ENCODE measurements around the gene KIF16B. TPM values are rescaled to one million over a fixed set of nuclear protein-coding genes. Genes with fewer than 3 reads are reported as not detected.
A peak's percentile ranks its signal among the peaks of the same experiment; 100 is the strongest.

KIF16B gene
- total and polyA plus RNA-seq, 8 donors = 5.0 to 59.8 (median 24.2) TPM

- TF ChIP-seq POLR2AphosphoS5 (IDR thresholded peaks at IDR 0.05) (no peak), EP300 (IDR thresholded peaks at IDR 0.05) (no peak), POLR2A (IDR thresholded peaks at IDR 0.05) (no peak)
- Histone ChIP-seq H3K27me3 (peaks cover 0 to 3% (median 0%) of the 10 kb centered on the region in 3 donors), H3K36me3 (no peaks in the 10 kb centered on the region), H3K27ac (no peak overlapping the region), H3K4me1 (peaks cover under 1 to 22% (median 8%) of the 10 kb centered on the region in 4 donors), H3K4me3 (no peak overlapping the region), H3K9me3 (no peaks in the 10 kb centered on the region)
- WGBS, 5 donors = 26 to 42% (median 27%) methylated on average over 2 of the region's 2 CpGs
- intact Hi-C loops (cut with DNase I; ENCODE audit: low total_unique reads) = no loop called here
- peak in 1 of 2 donors; percentile 23 for DNase-seq
Measured at GRCh38 chr20:16580620-16581019, 7.4 kb upstream of the KIF16B start.

GRCh38 chr20:16580147-16580546 is 6.9 kb upstream of the KIF16B start:
- Histone ChIP-seq H3K36me3 (no peaks in the 10 kb centered on the region), H3K27me3 (peaks cover 0 to 3% (median 0%) of the 10 kb centered on the region in 3 donors), H3K4me3 (no peak overlapping the region), H3K4me1 (peaks cover 5 to 26% (median 13%) of the 10 kb centered on the region in 4 donors), H3K27ac (no peak overlapping the region), H3K9me3 (no peaks in the 10 kb centered on the region)
- intact Hi-C loops (cut with DNase I; ENCODE audit: low total_unique reads) = no loop called here
- TF ChIP-seq CTCF (IDR thresholded peaks at IDR 0.05) (no peak), POLR2A (IDR thresholded peaks at IDR 0.05) (no peak), EP300 (IDR thresholded peaks at IDR 0.05) (no peak), POLR2AphosphoS5 (IDR thresholded peaks at IDR 0.05) (peak in 1 of 3 donors; percentile 34)
- WGBS, 5 donors = 12 to 29% (median 19%) methylated on average over 3 of the region's 3 CpGs
- DNase-seq = peak in 1 of 2 donors; percentile 33

GRCh38 chr20:16576219-16576618 is 3.0 kb upstream of the KIF16B start:
- no peak for DNase-seq
- TF ChIP-seq POLR2AphosphoS5 (IDR thresholded peaks at IDR 0.05) (no peak), CTCF (IDR thresholded peaks at IDR 0.05) (no peak), EP300 (IDR thresholded peaks at IDR 0.05) (no peak), POLR2A (IDR thresholded peaks at IDR 0.05) (no peak)
- no peak overlapping the region for H3K27ac ChIP-seq
- intact Hi-C loops (cut with DNase I; ENCODE audit: low total_unique reads) = no loop called here
- H3K4me3 ChIP-seq = no peak overlapping the region
- H3K9me3 ChIP-seq = no peaks in the 10 kb centered on the region
- peaks cover 18 to 55% (median 38%) of the 10 kb centered on the region in 4 donors for H3K4me1 ChIP-seq
- no peaks in the 10 kb centered on the region for H3K27me3 ChIP-seq
- no peaks in the 10 kb centered on the region for H3K36me3 ChIP-seq
- WGBS, 5 donors = 89 to 96% (median 94%) methylated on average over 8 of the region's 8 CpGs

- no peak for DNase-seq
- Histone ChIP-seq H3K36me3 (no peaks in the 10 kb centered on the region), H3K4me1 (peaks cover 18 to 54% (median 40%) of the 10 kb centered on the region in 4 donors), H3K27ac (peak overlapping the region in 4 of 5 donors; percentile 39 to 80 (median 70)), H3K27me3 (no peaks in the 10 kb centered on the region), H3K9me3 (no peaks in the 10 kb centered on the region), H3K4me3 (peak overlapping the region; percentile 49 to 86 (median 52))
- intact Hi-C loops (cut with DNase I; ENCODE audit: low total_unique reads) = no loop called here
- no peak for TF ChIP-seq POLR2AphosphoS5 (IDR thresholded peaks at IDR 0.05)
- no peak for TF ChIP-seq POLR2A (IDR thresholded peaks at IDR 0.05)
- TF ChIP-seq CTCF (IDR thresholded peaks at IDR 0.05) = no peak
- no peak for TF ChIP-seq EP300 (IDR thresholded peaks at IDR 0.05)
- WGBS, 5 donors = 36 to 42% (median 37%) methylated on average over 18 of the region's 18 CpGs
Measured at GRCh38 chr20:16575390-16576140, 2.3 kb upstream of the KIF16B start.

Data from stomach (tissue), 9 donors.